Measurements from ENCODE around the gene PPRC1.
A peak's percentile ranks its signal among the peaks of the same experiment; 100 is the strongest.
"Not testable (repeated sequence)": the region's sequence is repeated elsewhere in the genome, so short reads cannot be mapped to it uniquely, and the experiment has no call there.

The PPRC1 gene

DNA sequence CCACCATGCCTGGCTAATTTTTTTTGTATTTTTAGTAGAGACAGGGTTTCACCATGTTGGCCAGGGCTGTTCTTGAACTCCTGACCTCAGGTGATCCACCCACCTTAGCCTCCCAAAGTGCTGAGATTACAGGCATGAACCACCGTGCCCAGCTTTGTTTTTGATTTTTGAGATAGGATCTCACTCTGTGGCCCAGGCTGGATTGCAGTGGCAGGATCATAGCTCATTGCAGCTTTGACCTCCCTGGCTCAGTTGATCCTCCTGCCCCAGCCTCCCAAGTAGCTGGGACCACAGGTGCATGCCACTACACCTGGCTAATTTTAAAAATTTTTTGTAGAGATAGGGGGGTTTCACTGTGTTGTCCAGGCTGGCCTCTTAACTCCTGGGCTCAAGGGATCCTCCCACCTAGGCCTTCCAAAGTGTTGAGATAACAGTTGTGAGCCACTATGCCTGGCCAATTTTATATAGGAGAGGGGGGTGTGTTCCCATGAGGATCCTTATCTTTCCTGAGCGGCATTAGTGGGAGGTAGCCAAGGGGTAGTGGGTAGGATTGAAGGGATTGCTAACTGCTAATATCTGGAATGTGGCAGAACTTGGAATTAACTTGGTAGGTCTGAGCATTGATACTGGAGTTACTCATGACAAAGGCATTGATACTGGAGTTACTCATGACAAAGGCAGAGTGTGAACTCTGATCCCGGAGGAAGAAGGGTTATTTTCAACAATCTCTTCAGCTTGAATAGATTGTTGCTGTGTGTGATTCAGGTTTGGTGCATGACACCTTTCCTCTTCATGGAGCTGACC lies 18.3 kb downstream of the PPRC1 start:
- DNase-seq (ENCODE audit: low read depth), result no peak

DNA sequence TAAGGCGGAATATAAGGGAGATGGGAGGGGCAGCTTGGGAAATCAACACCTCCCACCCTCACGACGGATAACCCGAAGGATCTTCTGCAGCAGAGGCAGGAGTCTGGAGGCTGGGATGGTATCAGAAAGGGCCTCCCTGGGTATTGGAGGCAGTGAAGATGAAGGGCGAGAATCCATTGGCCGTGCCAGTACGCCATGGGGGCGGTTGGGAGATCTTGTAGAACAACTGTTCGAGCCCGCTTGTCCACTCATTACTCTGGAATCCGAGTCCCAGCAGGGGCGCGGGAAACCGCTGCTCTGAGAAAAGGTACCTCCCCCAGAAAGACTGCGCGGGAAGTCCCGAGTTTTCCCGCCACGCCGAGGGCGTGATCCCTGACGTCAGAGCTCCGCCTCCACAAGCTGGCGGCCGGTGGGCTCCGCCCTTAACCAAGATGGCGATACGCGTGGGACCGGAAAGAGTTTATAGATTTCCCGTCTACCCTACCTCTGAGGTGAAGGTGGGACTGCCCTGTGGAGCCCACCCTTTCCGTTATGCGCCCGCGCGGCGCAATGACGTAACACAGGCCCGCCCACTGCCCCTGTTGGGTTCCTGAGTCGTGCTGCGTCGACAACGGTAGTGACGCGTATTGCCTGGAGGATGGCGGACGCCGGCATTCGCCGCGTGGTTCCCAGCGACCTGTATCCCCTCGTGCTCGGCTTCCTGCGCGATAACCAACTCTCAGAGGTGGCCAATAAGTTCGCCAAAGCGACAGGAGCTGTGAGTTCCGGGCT lies 19.1 kb downstream of the PPRC1 start, which contains the start of gene NOLC1:
TSS of gene NOLC1 (plus strand) at position 616 of the 771 bp plus-strand sequence. CDS start at position 638, 22 bp downstream.
- peak; percentile 97 for DNase-seq (ENCODE audit: low read depth)

DNA sequence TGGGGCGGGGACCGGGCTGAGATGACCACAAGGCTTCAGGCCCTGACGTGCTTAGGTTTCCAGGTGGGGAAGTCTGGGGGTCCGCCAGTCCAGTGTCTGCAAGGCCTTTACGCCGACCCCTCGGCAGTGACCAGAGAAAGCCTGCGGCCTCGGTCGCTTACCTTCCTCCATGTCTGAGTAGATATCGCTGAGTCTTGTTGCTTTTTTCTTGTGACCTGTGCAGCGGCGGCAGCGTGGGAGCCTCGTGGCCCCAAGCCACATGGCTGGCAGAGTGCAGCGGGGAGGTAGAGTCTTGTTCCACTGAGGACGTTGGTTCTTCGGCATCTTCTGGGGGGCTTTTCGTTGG lies 19.7 kb downstream of the PPRC1 start:
- DNase-seq (ENCODE audit: low read depth), result no peak

DNA sequence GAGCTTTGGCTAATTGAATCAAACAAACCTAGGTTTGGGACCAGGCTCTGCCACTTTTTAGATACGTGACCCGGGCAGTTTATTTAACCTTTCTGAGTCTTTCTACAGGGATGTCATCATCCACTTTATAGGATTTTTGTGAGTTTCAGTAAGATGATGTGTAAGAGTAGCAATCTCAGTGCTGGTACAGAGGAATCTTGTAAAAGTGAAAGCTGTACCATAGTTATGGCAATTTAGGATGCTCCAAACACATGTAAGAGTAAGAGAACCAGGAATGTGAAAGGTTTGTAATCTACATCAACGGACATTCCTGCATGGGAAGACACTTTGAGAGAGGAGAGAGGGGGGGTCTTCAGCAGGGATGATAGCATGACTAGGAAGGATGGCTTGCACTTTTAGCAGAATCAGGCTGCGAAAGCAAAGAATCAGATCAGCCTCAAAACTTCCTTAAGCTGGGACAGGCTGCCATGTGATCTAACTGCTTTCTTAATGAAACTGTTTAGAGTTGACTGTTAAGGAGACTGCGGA lies 20.3 kb downstream of the PPRC1 start:
- DNase-seq (ENCODE audit: low read depth), result no peak

DNA sequence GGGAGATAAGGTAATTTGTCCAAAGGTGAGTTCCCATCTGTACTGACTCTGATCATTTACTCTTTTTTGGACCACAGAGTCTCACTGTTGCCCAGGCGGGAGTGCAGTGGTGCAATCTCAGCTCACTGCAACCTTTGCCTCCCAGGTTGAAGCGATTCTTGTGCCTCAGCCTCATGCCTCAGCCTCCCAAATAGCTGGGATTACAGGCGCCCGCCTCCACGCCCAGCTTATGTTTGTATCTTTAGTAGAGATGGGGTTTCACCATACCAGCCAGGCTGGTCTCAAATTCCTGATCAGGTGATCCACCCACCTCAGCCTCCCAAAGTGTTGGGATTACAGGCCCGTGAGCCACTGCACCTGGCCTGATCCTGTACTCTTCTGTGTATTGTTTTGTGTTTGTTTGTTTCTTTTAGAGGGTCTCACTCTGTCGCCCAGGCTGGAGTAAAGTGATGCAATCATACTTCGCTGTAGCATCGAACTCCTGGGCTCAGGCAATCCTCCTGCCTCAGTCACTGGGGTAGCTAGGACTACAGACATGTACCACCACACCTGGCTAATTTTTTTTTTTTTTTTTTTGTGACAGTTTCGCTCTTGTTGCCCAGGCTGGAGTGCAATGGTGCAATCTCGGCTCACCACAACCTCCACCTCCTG lies 21.8 kb downstream of the PPRC1 start:
- DNase-seq (ENCODE audit: low read depth), result no peak

DNA sequence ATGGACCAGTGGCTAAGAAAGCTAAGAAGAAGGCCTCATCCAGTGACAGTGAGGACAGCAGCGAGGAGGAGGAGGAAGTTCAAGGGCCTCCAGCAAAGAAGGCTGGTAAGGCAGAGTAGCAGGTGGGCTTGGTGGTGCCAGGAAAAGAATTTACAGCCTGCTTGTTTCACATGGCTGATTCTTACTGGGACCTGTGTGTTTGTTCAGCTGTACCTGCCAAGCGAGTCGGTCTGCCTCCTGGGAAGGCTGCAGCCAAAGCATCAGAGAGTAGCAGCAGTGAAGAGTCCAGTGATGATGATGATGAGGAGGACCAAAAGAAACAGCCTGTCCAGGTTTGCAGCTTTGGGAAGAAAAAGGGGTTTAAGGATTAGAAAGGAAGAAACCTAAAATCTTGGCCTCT lies 24.4 kb downstream of the PPRC1 start:
- no peak for DNase-seq (ENCODE audit: low read depth)

DNA sequence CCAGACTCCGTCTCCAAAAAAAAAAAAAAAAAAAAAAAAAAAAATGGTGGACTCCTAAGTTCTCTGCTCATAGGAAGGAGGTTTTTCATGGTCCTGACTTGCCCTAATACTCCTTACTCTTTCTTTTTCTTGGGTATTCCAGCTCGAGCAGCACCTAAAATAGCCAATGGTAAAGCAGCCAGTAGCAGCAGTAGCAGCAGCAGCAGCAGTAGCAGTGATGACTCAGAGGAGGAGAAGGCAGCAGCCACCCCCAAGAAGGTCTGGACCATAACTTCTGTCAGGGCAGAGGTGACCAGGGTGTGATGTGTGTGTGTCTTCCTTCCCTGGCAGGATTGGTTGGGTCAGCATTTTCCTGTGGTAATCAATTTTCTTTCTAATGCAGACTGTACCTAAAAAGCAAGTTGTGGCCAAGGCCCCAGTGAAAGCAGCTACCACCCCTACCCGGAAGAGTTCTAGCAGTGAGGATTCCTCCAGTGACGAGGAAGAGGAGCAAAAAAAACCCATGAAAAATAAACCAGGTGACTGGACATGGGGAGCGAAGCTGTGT lies 26.3 kb downstream of the PPRC1 start:
- DNase-seq (ENCODE audit: low read depth), result no peak

DNA sequence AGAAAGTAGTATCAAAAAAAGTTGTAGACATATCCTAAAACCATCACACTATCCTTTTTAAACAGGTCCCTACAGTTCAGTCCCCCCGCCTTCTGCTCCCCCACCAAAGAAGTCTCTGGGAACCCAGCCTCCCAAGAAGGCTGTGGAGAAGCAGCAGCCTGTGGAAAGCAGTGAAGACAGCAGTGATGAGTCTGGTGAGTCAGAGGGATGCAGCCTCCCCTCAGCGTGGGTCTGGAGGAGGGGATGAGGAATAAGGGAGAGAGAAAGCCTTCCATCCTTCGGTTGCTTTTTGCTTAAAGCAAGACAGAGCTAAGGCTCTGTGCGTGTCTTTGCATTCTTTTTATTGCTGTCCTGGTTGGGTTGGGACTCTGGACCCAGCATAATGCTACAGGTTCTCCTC lies 27.0 kb downstream of the PPRC1 start:
- DNase-seq (ENCODE audit: low read depth), result no peak

DNA sequence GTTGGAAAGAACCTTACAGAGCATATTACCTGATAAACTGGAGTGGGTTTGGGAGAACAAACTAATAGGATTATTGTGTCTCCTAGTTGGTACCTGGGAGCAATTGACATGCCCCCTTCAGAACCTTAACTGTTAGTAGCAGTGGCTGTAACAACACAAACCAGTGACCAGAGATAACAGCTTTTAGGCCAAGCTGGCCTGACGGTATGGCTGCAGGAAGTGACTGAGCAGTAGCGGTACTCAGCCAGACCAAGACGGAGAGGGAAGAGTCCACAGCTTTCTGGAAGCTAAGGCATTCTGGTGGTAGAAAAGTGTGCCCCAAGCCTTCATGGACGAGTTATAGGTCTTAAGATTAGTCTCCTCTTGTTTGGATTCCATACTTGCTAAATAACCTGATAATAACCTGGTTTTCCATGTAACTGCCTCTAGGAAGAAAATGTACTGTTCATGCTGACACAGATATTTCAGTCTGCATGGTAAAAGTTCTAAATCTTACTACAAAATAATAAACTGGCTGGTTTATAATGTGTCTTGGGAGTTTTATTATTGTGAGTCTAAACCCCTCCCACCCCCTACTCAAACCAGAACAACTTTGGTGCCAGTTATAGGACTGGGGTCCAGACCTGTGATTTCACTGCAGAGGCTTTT lies 30.6 kb downstream of the PPRC1 start:
- no peak for DNase-seq (ENCODE audit: low read depth)

DNA sequence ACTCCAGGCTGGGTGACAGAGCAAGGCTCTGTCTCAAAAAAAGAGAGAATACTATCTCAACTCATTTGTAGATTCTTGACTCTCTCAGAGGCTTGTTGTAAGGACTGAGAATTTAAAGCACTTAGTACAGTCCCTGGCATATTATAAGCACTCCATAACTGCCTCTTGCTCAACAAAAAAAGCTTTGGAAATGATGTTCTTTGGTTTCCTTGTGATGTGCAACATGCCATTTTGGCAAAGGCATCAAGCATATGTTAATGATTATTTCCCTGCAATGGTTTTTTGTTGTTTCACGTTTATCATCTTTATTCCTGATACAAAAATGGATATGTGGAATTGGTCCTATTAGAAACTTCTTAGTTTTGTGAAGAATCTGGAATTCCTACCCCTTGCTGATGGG lies 35.0 kb downstream of the PPRC1 start:
- peak; percentile 33 for DNase-seq (ENCODE audit: low read depth)

DNA sequence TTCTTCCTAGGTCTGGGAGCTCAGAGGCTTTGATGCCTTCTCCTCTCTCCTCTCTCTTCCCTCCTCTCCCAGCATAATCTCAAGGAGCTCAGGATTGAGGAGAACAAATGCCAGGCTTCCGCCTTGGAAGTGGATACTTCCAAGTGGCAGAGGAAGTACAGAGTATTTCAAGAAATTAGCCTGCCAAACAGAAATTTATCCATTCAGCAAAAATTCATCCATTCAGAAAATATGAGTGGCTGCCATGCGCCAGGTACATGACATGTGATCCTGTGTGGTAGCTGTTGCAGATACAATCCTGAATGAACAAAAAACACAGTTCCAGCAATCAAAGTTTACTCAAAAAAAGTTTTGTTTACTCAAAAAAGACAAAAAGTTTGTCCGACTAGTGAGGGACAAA lies 37.8 kb downstream of the PPRC1 start:
- no peak for DNase-seq (ENCODE audit: low read depth)

DNA sequence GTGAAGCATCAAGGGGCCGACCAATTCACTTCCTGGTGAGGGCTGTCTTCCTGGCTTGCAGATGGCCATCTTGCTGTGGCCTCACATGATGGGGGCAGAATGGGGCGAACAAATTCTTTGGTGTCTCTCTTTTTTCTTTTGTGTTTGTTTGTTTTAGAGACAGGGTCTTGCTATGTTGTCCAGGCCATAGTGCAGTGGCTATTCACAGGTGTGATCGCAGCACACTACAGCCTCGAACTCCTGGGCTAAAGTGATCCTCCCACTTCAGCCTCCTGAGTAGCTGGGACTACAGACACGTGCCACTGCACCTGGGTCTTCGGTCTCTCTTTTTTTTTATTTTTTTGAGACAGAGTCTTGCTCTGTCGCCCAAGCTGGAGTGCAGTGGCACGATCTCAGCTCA lies 39.4 kb downstream of the PPRC1 start:
- DNase-seq (ENCODE audit: low read depth), result no peak

DNA sequence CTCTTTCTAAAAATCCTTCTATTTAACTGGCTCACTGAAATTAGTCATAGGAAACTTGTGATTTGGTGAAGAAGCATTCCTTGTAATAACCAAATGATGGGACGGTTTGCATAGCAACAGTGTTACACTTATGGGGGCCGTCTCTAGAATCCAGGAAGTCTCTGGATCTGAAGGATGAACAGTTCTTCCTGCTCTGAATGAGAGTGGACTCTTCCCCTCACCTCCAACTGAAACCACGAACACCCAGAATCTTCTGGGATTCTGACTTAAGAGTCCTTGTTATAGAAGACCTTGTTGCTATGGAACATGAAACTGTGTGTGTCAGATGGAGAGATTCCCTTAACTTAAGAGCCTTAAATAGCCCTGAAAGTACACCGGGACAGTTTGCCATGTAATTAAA lies 42.6 kb downstream of the PPRC1 start:
- DNase-seq (ENCODE audit: low read depth), result peak; percentile 81

DNA sequence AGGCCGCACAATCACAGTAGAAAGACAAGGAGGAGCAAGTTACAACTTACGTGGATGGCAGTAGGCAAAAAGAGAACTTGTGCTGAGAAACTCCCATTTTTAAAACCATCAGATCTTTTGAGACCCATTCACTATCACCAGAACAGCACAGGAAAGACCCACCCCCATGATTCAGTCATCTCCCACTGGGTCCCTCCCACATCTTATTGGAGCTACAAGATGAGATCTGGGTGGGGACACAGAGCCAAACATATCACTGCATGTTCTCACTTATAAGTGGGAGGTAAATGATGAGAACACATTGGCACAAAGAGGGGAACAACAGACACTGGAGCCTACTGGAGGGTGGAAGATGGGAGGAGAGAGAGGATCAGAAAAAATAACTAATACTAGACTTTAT lies 51.8 kb downstream of the PPRC1 start:
- no peak for DNase-seq (ENCODE audit: low read depth)

DNA sequence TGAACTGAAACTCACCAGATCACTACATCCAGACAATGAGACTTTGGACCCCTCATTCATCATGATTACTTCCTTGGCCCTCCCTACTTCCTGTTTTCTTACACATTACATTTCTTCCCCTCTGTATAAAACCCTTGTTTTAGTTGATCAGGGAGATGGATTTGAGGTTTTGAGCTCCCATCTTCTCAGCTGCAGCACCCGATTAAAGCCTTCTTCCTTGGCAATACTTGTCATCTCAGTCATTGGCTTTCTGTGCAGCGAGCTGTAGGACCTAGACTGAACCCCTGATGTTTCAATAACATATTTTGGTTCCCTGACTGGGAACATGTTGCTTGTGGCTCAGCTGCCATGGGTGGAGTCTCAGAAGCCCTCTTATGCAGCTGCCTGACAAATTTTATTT lies 52.4 kb downstream of the PPRC1 start:
- no peak for DNase-seq (ENCODE audit: low read depth)

DNA sequence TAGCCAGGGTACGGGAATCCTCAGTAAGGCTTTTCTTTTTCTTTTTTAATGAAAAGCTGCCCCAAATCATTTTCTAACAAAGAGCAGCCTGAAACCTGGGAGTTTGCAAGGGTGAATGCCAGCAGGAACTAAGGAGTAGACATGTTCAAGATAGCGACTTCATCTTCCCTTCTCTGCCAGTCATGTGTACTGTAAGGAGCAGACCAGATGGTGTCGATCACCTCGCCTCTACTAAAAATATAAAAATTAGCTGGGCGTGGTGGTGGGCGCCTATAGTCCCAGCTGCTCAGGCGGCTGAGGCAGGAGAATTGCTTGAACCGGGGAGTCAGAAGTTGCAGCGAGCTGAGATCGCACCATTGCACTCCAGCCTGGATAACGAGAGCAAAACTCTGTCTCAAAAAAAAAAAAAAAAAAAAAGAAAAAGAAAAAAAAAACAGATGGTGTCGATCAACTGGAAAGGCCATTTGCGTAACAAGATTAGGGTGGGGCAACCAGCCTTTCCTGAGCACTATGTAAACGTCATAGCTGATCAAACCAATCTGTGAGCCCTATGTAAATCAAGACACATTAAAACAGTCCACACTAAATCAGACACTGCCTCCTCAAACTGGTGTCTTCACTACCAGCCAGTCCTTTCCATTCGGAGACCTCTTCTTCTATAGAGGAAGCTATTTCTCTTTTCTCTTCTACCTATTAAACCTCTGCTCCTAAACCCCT lies 53.1 kb downstream of the PPRC1 start:
- DNase-seq (ENCODE audit: low read depth), result no peak

DNA sequence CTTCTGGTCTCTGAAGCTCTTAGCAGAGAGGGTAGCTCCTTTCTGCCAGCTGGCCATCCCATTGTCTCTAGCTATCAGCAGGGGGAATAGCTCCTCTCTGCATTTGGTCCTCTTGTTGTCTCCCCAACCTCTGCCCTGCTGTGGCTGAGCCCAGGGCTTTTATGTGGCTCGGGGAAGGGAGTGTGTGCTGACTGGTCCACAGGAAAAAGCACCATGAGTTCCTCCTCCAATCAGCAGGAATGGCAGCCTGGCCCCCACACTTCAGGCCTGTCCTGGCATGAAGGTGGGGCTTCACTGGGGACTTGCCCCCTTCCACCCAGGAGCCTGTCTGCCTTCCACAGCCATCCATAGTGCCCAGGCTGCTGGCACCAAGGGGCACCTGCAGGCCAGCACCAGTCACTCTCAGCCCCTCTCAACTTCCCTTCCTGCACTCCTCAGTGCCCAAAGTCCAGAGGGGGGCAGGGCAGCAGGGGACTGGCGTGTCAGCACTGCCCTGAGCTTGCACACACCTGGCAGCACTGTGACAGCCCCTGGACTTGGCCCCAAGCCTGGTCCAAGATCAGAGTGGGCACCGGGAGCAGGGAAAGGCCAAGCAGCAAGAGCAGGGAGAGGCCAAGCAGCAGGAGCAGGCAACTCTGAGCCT lies 55.6 kb downstream of the PPRC1 start:
- no peak for DNase-seq (ENCODE audit: low read depth)

DNA sequence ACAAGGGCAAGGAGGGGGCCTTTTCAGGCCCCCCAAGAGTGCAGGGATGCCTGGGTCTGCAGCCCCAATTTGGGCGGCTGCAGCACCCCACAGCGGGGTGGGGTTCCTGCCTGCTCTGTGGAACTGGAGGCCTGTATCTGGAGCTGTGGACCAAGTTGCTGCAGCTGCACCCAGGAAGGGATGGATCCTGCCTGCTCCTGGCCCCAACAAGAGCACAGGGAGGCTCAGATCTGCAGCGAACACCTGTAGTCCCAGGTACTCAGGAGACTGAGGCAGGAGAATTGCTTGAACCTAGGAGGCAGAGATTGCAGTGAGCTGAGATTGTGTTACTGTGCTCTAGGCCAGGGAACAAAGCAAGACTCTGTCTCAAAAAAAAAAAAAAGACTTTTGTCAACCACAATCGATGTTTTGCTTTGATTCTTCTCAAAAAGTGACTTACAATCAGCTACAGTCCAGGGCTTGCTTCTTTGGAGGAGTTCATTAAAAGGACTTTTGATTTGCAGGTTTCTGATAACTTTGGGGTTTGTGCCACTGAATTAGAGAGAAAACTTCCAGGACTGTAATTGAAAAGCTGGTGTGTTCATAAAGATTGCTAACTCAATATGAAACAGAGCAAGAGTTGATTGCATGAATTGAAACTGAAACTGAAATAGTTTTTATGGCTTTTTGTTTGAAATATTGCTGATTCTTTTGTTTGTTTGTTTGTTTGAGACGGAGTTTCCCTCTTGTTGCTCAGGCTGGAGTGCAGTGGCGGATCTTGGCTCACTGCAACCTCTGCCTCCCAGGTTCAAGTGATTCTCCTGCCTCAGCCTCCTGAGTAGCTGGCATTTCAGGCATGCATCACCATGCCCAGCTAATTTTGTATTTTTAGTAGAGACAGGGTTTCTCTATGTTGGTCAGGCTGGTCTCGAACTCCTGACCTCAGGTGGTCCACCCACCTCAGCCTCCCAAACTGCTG lies 56.4 kb downstream of the PPRC1 start:
- DNase-seq (ENCODE audit: low read depth), result not testable (repeated sequence)

DNA sequence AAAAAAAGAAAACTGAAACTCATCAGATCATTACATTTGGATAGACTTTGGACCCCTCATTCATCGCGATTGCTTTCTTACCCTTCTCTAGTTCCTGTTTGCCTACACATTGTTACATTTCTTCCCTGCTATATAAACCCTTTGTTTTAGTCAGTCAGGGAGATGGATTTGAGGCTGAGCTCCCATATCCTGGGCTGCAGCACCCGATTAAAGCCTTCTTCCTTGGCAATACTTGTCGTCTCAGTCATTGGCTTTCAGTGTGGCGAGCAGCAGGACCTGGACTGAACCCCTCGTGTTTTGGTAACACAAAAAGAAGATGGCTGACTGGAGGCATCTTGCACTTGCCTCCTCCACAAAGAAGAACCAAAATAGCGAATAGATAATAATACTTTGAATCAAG lies 59.1 kb downstream of the PPRC1 start:
- DNase-seq (ENCODE audit: low read depth), result no peak

Data from stromal cell of bone marrow (primary cell).